ENCODE measurements around the gene PDE9A. TPM values are rescaled to one million over a fixed set of nuclear protein-coding genes. Genes with fewer than 3 reads are reported as not detected.

Gene PDE9A
- total RNA-seq, 1 donor from 2014 or later: 12.3 TPM

DNA sequence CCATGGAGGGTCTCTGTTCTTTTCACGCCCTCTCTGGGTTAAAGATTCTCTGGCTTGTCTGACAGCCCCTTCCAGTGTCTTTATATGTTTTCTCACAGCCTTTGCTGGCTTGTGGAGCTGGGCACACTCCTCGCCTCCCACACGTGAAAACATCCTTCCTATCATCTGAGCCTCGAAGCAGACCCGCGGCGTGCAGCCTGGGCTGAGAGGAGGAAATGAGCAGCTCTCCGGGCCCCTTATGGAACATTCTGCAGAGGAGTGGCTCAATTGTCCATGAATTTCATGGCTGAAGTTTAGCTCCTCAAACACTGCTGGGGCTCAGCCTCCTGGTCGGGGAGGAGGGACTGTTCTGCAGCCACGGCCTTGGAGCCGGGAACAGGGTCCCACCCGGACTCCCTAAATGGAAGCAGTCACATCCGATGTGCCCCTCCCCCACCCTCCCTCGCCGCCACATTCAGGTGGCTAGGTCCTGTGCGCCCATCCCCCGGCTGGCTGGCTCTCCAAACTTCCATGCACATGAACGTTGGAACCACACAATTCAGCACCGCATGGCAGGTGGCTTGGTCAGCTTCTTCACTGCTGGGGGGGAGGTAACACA lies 15.1 kb upstream of the PDE9A start:
- TF ChIP-seq, protein P1, sequence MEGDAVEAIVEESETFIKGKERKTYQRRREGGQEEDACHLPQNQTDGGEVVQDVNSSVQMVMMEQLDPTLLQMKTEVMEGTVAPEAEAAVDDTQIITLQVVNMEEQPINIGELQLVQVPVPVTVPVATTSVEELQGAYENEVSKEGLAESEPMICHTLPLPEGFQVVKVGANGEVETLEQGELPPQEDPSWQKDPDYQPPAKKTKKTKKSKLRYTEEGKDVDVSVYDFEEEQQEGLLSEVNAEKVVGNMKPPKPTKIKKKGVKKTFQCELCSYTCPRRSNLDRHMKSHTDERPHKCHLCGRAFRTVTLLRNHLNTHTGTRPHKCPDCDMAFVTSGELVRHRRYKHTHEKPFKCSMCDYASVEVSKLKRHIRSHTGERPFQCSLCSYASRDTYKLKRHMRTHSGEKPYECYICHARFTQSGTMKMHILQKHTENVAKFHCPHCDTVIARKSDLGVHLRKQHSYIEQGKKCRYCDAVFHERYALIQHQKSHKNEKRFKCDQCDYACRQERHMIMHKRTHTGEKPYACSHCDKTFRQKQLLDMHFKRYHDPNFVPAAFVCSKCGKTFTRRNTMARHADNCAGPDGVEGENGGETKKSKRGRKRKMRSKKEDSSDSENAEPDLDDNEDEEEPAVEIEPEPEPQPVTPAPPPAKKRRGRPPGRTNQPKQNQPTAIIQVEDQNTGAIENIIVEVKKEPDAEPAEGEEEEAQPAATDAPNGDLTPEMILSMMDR (IDR thresholded peaks at IDR 0.05): no peak
- Mint-ChIP-seq H3K27me3 (ENCODE audit: unreplicated experiment) (peaks cover 24% of the 10 kb centered on the region), H3K4me3 (ENCODE audit: unreplicated experiment) (no peak overlapping the region), H3K4me1 (ENCODE audit: unreplicated experiment) (no peaks in the 10 kb centered on the region), H3K9me3 (ENCODE audit: unreplicated experiment) (no peaks in the 10 kb centered on the region), H3K36me3 (ENCODE audit: unreplicated experiment) (no peaks in the 10 kb centered on the region), H3K27ac (ENCODE audit: unreplicated experiment) (no peak overlapping the region)
- no peak for DNase-seq (ENCODE audit: extremely low spot score, unreplicated experiment)

DNA sequence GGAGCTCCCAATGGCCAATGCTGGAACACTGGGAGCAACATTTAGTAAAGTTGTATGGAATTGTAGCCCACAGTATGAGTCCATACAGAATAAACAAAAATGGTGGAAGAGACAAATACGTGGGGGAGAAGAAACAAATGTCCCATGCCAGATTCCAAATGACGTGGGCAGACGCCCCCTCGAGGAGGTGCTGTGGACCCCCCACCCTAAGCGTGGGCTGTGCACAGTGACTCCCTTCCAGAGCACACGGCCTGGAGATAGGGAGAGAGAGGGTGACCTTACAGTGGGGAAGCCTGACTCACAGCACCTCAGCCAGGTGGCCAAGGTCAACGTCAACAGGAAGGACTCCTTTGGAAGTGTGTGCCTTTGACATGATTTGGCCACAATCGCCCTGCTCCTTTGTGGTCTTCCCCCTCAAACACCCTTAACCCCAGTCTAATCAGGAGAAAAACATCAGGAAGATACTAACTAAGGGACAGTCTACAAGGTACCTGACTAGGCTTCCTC lies 13.7 kb upstream of the PDE9A start:
- no peak overlapping the region for H3K27ac Mint-ChIP-seq (ENCODE audit: unreplicated experiment)
- TF ChIP-seq, protein P1 (IDR thresholded peaks at IDR 0.05): no peak
- H3K4me3 Mint-ChIP-seq (ENCODE audit: unreplicated experiment): no peak overlapping the region
- no peaks in the 10 kb centered on the region for H3K9me3 Mint-ChIP-seq (ENCODE audit: unreplicated experiment)
- H3K36me3 Mint-ChIP-seq (ENCODE audit: unreplicated experiment): no peaks in the 10 kb centered on the region
- peaks cover 8% of the 10 kb centered on the region for H3K4me1 Mint-ChIP-seq (ENCODE audit: unreplicated experiment)
- DNase-seq (ENCODE audit: extremely low spot score, unreplicated experiment): no peak
- peaks cover 24% of the 10 kb centered on the region for H3K27me3 Mint-ChIP-seq (ENCODE audit: unreplicated experiment)

- peaks cover 24% of the 10 kb centered on the region for H3K27me3 Mint-ChIP-seq (ENCODE audit: unreplicated experiment)
- no peak overlapping the region for H3K4me3 Mint-ChIP-seq (ENCODE audit: unreplicated experiment)
- no peak for DNase-seq (ENCODE audit: extremely low spot score, unreplicated experiment)
- no peak overlapping the region for H3K27ac Mint-ChIP-seq (ENCODE audit: unreplicated experiment)
- H3K4me1 Mint-ChIP-seq (ENCODE audit: unreplicated experiment): peaks cover 10% of the 10 kb centered on the region
- H3K9me3 Mint-ChIP-seq (ENCODE audit: unreplicated experiment): no peaks in the 10 kb centered on the region
- no peaks in the 10 kb centered on the region for H3K36me3 Mint-ChIP-seq (ENCODE audit: unreplicated experiment)
- TF ChIP-seq, protein P1 (IDR thresholded peaks at IDR 0.05): no peak
Observed at GRCh38 chr21:42640486-42640885, 12.9 kb upstream of the PDE9A start.

DNA sequence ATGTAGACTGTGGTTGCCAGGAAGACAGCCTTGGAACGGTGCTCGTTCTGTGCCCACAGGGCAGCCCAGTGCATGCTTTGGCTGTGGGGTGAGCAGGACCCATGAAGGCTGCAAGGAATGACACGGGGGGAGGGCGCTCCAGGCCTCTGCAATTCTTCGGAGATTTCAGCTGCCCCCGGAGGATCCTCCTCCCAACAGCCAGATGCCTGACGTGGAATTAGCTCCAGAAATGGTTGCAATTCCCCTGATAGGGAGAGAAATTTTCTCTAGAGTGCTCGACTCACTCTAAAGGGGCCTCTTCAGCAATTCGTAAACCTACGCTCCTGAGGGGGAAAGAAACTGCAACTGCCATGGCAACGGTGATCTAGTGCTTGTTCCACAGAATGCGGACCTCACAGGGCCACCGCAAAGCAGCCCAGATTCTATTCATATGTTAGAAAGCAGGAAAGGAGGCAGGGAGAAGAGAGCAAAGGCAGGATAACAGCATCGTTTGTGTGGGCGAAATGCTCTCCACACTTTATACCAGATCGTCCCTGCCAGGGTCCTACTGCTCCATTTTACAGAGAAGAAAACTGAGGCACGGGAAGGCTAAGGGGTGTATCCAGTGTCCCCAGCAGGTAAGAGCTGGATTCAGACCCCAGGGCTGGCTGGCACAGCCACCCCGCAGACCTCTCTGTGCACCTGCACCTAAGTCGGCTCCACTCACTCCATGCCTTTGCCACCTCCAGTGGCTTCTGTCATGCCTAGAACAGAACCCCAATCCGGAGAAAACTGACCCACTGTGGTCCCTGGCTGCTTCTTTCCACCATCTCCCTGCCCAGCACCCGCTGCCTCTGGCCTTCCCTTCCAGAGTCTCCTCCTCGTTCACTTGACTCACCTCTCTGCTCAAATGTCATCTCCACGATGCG lies 11.9 kb upstream of the PDE9A start:
- peaks cover 24% of the 10 kb centered on the region for H3K27me3 Mint-ChIP-seq (ENCODE audit: unreplicated experiment)
- no peak for DNase-seq (ENCODE audit: extremely low spot score, unreplicated experiment)
- H3K27ac Mint-ChIP-seq (ENCODE audit: unreplicated experiment): no peak overlapping the region
- peaks cover 10% of the 10 kb centered on the region for H3K4me1 Mint-ChIP-seq (ENCODE audit: unreplicated experiment)
- no peak overlapping the region for H3K4me3 Mint-ChIP-seq (ENCODE audit: unreplicated experiment)
- H3K9me3 Mint-ChIP-seq (ENCODE audit: unreplicated experiment): no peaks in the 10 kb centered on the region
- H3K36me3 Mint-ChIP-seq (ENCODE audit: unreplicated experiment): no peaks in the 10 kb centered on the region
- TF ChIP-seq, protein P1 (IDR thresholded peaks at IDR 0.05): no peak

DNA sequence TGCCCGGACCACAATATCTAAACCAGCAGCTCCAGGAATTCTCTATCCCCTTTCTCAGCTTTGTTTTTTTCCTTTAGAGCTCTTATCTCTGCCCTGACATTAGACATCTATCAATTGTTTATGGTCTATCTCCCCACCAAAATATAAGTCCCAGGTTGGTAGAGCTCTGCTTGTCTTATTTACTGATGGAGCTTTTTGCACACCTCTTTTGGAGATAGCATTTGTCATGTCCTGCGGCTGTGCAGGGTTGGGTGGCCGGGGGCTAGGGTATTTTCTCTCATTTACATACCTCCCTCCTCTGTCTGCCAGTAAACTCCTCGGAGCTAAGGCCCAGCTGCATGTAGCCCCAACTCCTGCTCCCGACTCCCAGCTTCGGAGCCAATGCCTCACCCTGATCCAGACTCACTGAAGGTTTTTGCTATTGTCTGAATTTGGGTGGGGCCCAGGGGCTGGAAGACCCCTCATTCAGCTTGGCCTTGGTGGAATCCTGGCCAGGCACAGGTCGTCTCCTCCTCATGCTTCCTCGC lies 11.1 kb upstream of the PDE9A start:
- Mint-ChIP-seq H3K9me3 (ENCODE audit: unreplicated experiment) (no peaks in the 10 kb centered on the region), H3K4me1 (ENCODE audit: unreplicated experiment) (peaks cover 10% of the 10 kb centered on the region), H3K27ac (ENCODE audit: unreplicated experiment) (no peak overlapping the region), H3K36me3 (ENCODE audit: unreplicated experiment) (no peaks in the 10 kb centered on the region), H3K27me3 (ENCODE audit: unreplicated experiment) (peaks cover 24% of the 10 kb centered on the region), H3K4me3 (ENCODE audit: unreplicated experiment) (no peak overlapping the region)
- no peak for DNase-seq (ENCODE audit: extremely low spot score, unreplicated experiment)
- TF ChIP-seq, protein P1 (IDR thresholded peaks at IDR 0.05): no peak
